A549 treated with Mapracorat at 1 μM for 4 hours (cell line): ENCODE results near the gene GH1. TPM values are rescaled to one million over a fixed set of nuclear protein-coding genes. Genes with fewer than 3 reads are reported as not detected.

Experiments used
- total RNA-seq: library from RNA; stranded (reverse); fragments of 200-300 nt; extraction: Qiagen RNA extraction; gene quantifications from 5 replicates; pipeline ENCODE4 v1.2.3, GENCODE V29; 2022

The GH1 gene
- not detected in 5 replicates for total RNA-seq

GRCh38 chr17:63918789-63919305, at the start of gene GH1:
Gene GH1, minus strand, starts transcription at chr17:63918839. Its CDS starts 63 bp downstream, at chr17:63918776.

GRCh38 chr17:63931981-63932561, 13.4 kb upstream of the GH1 start, which contains the start of gene CD79B:
Gene CD79B, minus strand, starts transcription at chr17:63932331. Its CDS starts 70 bp downstream, at chr17:63932261.

GRCh38 chr17:63911041-63911635, 7.5 kb downstream of the GH1 start, which contains the start of gene CSHL1:
Gene CSHL1, minus strand, starts transcription at chr17:63911258. Its CDS starts 62 bp downstream, at chr17:63911196.

GRCh38 chr17:63896524-63897354, 21.9 kb downstream of the GH1 start, which contains the start of gene CSH1:
Gene CSH1, minus strand, starts transcription at chr17:63896574. Its CDS starts 63 bp downstream, at chr17:63896511.

GRCh38 chr17:63881935-63882601, 36.6 kb downstream of the GH1 start, which contains the start of gene GH2:
Gene GH2, minus strand, starts transcription at chr17:63881944. Its CDS starts 143 bp downstream, at chr17:63881801.

GRCh38 chr17:63873577-63873976, 45.1 kb downstream of the GH1 start, which contains the start of gene CSH2:
Gene CSH2, minus strand, starts transcription at chr17:63873677. Its CDS starts 63 bp downstream, at chr17:63873614.

Other genes with a start within 250 kb of the GH1 start
- gene LIMD2, start 218.7 kb downstream of the GH1 start, total RNA-seq, result 8.7 to 14.4 TPM (median 10.6 TPM) in 5 replicates
- gene STRADA, start 177.0 kb downstream of the GH1 start, total RNA-seq, result 25.0 to 27.0 TPM (median 25.6 TPM) in 5 replicates
- gene CCDC47, start 145.2 kb downstream of the GH1 start, total RNA-seq, result 87.8 to 128 TPM (median 97.8 TPM) in 5 replicates
- gene DDX42, start 144.7 kb downstream of the GH1 start, total RNA-seq, result 92.8 to 104 TPM (median 95.6 TPM) in 5 replicates
- 197 to 251 TPM (median 212 TPM) in 5 replicates for gene PSMC5, start 91.4 kb downstream of the GH1 start, total RNA-seq
- 48.7 to 58.6 TPM (median 53.9 TPM) in 5 replicates for gene FTSJ3, start 91.2 kb downstream of the GH1 start, total RNA-seq
- 52.0 to 62.8 TPM (median 57.0 TPM) in 5 replicates for gene SMARCD2, start 76.2 kb downstream of the GH1 start, total RNA-seq
- gene CSH2, start 45.2 kb downstream of the GH1 start, total RNA-seq, result not detected in 5 replicates
- not detected in 5 replicates for gene GH2, start 36.9 kb downstream of the GH1 start, total RNA-seq
- gene CSH1, start 22.3 kb downstream of the GH1 start, total RNA-seq, result not detected in 5 replicates
- not detected in 5 replicates for gene CSHL1, start 7.6 kb downstream of the GH1 start, total RNA-seq
- 0.16 TPM in 1 of 5 replicates, not detected in the others for gene CD79B, start 13.5 kb upstream of the GH1 start, total RNA-seq
- 0.02 to 0.20 TPM (median 0.05 TPM) in 5 replicates for gene SCN4A, start 54.1 kb upstream of the GH1 start, total RNA-seq
- 0.55 to 1.2 TPM (median 0.66 TPM) in 5 replicates for gene PRR29, start 79.5 kb upstream of the GH1 start, total RNA-seq
- gene ICAM2, start 101.8 kb upstream of the GH1 start, total RNA-seq, result not detected in 5 replicates
- gene ERN1, start 211.3 kb upstream of the GH1 start, total RNA-seq, result 3.0 to 4.4 TPM (median 3.7 TPM) in 5 replicates